HG03378 (cell line): ENCODE data around the gene PODXL.

Experiments
- ATAC-seq: cut with Tn5 transposase; IDR thresholded peaks from one replicate; pipeline ENCODE4 v1.9.1; 2021; ENCODE audit warnings: mild to moderate bottlenecking, moderate library complexity; ENCODE audit not compliant: unreplicated experiment

PODXL gene

GRCh38 chr7:131568510-131568909, 12.1 kb upstream of the PODXL start:
- no peak for ATAC-seq

GRCh38 chr7:131564640-131565039, 8.2 kb upstream of the PODXL start:
- ATAC-seq, result no peak

GRCh38 chr7:131563918-131564317, 7.5 kb upstream of the PODXL start:
- no peak for ATAC-seq

GRCh38 chr7:131562941-131563340, 6.5 kb upstream of the PODXL start:
- ATAC-seq, result no peak

- ATAC-seq, result no peak
These were observed 3.6 kb upstream of the PODXL start for GRCh38 chr7:131560061-131560460.

GRCh38 chr7:131557652-131558385, 1.4 kb upstream of the PODXL start:
- no peak for ATAC-seq

- no peak for ATAC-seq
These were observed 652 bp upstream of the PODXL start for GRCh38 chr7:131556909-131557651.

- no peak for ATAC-seq
These were observed 826 bp downstream of the PODXL start for GRCh38 chr7:131555552-131556052.

- no peak for ATAC-seq
These were observed 1.4 kb downstream of the PODXL start for GRCh38 chr7:131554880-131555516.

- no peak for ATAC-seq
These were observed 2.5 kb downstream of the PODXL start for GRCh38 chr7:131553931-131554330.

GRCh38 chr7:131552053-131552452, 4.4 kb downstream of the PODXL start:
- no peak for ATAC-seq

GRCh38 chr7:131550846-131551245, 5.6 kb downstream of the PODXL start:
- no peak for ATAC-seq

- no peak for ATAC-seq
These were observed 8.1 kb downstream of the PODXL start for GRCh38 chr7:131548371-131548770.

- ATAC-seq, result no peak
These were observed 8.8 kb downstream of the PODXL start for GRCh38 chr7:131547589-131547988.

GRCh38 chr7:131546583-131547141, 9.8 kb downstream of the PODXL start:
- ATAC-seq, result no peak

GRCh38 chr7:131546126-131546525, 10.3 kb downstream of the PODXL start:
- no peak for ATAC-seq

GRCh38 chr7:131544449-131545301, 11.8 kb downstream of the PODXL start:
- ATAC-seq, result no peak

GRCh38 chr7:131544021-131544420, 12.4 kb downstream of the PODXL start:
- ATAC-seq, result no peak

- ATAC-seq, result no peak
These were observed 13.1 kb downstream of the PODXL start for GRCh38 chr7:131543298-131543697.

- no peak for ATAC-seq
These were observed 15.8 kb downstream of the PODXL start for GRCh38 chr7:131540491-131541162.
